Measurements from ENCODE around the gene INF2.

INF2 gene

DNA sequence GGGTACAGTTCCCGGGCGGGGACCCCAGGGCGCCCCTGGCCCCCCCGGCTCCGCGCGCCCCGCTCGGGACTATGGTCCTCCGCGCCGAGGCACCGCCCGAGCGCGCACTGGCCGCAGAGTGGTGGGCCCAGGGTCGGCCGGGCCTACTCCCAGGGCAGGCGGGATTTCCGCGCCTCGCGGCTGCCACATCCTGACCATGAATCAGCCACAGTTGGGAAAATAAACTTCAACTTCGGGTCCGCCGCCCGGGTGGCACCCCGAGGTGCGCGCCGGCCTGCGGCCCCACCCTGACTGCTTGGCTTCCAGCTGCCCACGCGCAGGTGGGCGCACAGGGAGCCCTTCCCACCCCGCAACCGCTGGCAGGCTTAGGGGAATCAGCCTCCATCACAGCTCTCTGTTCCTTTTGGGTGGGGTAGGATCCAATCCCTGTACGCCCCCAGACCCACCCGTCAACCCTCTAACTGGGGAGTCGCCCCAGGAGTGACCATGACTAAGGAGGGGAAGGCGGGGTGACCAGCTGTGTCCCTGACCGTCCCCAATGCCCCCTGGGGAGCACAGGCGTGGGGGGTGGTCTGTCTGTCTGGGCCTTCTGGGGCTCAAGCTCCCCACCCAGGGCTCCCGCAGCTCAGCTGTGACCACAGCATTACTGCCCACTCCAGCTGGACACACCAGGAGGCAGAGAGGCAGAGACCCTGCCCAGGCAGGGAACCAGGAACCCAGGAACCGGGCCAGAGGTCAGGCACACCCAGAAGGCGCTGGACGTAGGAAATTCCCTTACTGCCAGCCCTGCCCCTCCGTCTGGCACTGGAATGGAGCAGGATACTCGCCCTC is 678 bp downstream of the INF2 start:
- DNase-seq (ENCODE audit: low read depth): no peak

GRCh38 chr14:104690861-104691455 is 1.5 kb downstream of the INF2 start:
- DNase-seq (ENCODE audit: low read depth): no peak

- DNase-seq (ENCODE audit: low read depth): no peak
These were observed 2.3 kb downstream of the INF2 start for GRCh38 chr14:104691546-104692260.

DNA sequence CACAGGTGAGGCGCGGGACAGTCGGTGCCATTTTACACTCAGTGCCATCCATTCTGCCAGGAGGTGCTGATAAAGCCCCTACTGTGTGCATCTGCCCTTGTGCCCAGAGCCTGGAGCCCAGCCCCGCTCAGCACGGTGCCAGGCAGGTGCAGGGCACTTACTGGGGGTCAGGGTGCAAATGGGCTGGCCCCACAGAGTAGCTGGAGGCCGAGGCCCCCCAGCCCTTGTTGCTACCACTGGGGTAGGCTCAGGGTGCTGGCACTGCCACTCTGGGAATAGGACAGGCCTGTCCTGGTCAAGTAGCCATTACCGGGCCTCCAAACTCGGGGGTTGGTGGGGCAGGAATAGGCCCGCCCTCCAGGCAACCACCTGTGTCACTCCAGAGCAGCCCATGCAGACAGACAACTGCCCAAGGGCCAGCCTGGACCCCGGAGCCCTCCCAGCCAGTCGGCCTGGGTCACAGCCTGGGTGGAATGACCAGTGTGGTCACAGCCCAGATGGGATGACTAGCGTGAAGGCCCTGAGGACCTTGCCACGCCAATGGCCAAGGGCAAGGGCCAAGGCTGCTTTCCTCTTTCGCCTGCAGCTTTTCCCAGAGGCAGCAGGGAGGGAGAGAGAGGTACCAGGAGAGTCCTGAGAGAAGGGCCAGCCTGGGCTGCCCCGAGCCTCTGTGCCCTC is 3.0 kb downstream of the INF2 start:
- no peak for DNase-seq (ENCODE audit: low read depth)

- DNase-seq (ENCODE audit: low read depth): no peak
These were observed 3.5 kb downstream of the INF2 start for GRCh38 chr14:104692939-104693315.

DNA sequence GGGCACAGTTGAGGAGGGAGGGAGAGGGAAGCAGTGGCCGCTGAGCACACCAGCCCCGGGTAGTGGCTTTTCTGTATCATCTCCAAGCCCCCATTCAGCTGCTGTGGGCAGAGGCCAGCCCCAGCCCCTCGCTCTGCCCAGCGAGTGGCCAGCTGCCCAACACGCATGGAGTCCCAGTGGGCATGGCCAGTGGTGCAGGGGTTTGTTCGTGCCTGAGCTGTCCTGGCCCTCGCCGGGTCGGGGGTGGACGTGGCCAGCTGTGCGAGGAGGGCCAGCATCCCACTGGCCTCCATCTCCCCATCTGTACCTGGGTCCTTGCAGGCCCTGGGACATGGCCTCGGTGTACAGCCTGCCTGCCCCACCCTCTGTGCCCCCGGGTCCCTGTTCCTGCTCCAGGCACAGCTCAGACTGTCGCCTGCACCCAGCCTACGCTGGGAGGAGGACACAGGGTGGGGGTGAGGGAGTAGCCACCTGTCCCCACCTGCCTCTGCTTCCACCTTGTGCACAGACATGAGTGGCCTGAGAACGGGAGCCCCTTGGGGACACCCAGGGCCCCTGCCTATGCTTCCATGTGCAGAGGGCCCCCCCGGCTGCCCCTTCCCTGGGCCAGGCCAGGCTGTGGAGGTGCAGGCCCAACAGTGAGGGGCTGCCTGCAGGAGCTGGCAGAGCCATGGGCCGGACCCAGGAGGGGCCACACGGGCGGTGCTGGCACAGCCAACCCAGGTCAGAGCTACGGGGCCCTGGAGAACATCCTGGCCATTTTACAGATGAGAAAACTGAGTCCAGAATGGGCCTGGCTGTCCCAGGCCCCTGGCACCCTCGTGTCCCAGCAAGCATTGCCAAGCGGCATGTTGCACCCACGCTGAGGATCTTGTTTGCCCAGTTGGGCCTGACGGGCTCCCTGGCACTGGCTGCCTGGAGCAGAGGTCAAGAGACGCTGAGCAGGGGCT is 4.3 kb downstream of the INF2 start:
- no peak for DNase-seq (ENCODE audit: low read depth)

- DNase-seq (ENCODE audit: low read depth): no peak
These were observed 5.1 kb downstream of the INF2 start for GRCh38 chr14:104694475-104694950.

DNA sequence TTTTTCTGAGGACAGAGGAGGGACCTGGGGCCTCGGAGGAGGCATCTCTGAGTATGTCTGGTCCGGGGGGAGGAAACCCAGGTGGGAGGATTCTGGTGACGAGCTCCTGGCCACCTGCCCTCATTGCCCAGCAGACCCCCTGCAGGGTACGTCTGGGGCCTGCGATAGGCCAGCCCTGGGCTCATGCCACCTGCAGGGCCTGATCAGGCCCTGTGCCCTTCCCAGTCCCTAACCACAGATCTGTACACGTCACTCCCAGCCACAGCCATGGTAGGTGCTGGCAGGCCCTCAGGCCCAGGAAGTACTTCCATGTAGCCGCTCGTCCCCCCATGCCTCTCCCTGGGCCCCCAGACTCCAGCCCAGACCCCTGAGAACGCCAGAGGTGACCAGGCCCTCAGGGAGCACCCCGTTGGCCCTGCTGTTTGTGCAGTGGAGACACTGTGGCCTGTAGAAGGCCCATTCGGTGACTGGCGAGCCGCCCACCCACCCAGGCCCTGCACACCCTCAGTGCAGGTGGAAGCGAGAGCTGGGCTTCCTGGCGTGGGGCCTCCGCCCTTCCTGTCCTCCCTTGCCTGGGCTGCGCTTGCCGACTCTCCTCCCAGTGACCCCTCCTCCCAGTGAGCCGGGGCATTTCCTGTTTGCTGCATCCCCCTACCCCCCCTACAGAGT is 5.7 kb downstream of the INF2 start:
- DNase-seq (ENCODE audit: low read depth): no peak

DNA sequence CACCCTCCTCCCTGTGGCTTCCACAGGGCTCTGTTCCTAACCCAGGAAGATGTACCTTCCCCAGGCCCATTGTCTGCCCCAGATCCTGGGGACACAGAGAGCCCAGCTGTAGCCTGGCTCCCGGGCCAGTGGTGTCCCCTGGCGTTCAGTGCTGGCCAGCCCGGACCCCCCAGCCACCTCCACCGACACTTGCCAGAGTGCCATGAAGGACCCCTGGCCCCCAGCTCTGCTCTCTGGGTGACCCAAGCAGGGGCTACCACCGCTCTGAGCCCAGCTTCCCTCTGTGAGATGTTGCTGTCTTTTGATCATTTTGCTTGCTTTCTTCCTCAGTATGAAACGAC is 6.2 kb downstream of the INF2 start:
- DNase-seq (ENCODE audit: low read depth): no peak

- no peak for DNase-seq (ENCODE audit: low read depth)
These were observed 7.4 kb downstream of the INF2 start for GRCh38 chr14:104696671-104697316.

DNA sequence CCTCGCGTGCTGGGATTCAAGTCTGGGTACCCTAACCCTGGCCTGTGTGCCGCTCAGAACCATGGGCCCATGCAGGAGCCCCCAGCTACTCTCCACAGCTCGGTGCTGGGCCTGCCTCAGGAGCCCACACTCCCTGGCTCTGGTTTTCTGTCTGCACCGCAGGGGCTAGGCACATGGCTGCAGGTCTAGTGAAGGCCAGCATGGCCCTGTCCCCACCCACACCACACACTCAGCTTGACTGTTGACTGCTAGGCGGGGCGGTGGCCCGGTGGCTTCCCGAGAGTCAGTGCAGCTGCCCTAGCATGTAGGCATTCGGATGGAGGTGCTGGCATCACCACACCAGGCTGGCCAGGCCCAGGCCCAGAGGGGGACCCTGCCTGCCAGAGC is 7.9 kb downstream of the INF2 start:
- DNase-seq (ENCODE audit: low read depth): no peak

GRCh38 chr14:104697892-104698583 is 8.6 kb downstream of the INF2 start:
- no peak for DNase-seq (ENCODE audit: low read depth)

DNA sequence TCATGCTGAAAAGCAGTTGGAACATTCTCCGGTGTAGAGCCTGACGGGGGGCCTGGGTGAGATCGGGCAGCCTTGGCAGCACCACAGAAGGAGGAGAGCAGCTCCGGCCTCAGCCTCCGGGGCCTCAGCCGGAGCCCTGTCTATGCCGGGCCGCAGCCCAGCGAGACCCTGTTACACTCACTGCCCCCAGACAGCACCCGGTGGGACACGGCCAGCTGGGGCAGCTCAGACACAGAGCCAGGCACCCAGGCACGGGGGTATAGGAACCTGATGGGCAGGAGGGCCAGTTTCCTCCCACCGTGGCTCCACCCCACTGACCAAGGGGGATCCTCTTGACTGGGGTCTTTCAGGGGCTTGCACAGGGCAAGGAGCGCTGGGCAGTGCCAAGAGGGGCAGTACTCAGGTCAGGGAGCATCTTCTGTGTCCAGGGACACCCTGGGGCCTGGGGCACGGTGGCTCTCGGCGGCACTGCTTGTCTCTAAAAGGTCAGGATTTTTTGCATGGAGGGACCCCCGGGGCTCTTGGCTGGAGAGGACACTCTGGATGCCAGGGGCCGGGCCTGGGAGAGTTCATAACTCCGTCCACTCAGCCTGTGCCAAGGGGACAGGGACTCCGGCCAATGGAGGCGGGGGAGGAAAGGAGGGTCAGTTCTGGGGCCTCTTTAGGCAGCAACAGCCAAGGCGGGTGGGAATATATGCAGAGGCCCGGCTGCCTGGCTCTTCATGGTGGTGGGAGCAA is 9.4 kb downstream of the INF2 start:
- no peak for DNase-seq (ENCODE audit: low read depth)

GRCh38 chr14:104699426-104699748 is 10.0 kb downstream of the INF2 start:
- no peak for DNase-seq (ENCODE audit: low read depth)

DNA sequence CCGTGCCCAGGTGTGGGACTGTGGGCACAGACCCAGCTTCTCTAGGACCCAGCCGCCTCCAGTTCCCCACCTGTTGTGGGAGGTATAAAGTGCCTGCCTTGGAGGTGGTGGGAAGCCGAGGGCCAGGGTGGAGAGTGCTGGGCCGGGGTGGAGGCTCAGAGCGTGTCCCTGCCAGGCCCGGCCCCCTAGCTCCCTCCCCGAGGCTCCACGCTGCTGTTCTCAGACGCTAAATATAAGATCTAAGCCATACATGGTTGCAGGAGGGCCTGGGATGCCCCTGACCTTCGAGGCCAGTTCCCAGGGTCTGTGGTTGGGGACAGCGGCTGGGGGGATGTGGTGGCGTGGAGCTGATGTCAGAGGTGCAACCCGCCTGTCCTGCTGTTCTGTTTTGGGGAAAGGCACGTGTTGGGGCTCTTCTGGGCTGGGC is 10.8 kb downstream of the INF2 start:
- no peak for DNase-seq (ENCODE audit: low read depth)

DNA sequence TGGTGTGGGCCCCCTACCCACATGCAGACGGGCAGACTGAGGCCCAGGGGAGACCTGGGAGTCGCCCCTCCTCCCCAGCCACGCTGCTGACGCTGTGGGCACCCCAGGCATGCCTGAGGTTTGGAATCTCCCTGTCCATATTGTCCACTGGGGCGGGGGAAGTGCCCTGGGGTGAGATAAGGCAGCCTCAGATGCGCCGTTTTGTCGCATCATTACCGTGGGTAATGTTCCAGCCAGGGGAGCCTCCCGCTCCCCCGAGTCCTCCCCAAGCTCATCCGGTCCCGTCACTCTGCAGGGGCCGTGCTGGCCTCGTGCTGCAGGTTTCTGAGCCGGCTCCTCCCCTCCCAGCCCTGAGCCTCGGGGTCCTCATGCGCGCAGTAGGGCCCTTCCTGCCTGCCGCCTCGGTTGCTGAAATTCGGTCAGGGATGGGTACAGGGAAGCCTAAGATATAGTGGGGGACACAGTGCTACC is 11.4 kb downstream of the INF2 start:
- DNase-seq (ENCODE audit: low read depth): no peak

GRCh38 chr14:104701383-104702076 is 12.1 kb downstream of the INF2 start:
- no peak for DNase-seq (ENCODE audit: low read depth)

- DNase-seq (ENCODE audit: low read depth): no peak
These were observed 12.7 kb downstream of the INF2 start for GRCh38 chr14:104702106-104702505.

Measured in fibroblast of the conjunctiva (primary cell).